IMR-90 (cell line): ENCODE measurements around the gene C9orf50. TPM values are rescaled to one million over a fixed set of nuclear protein-coding genes. Genes with fewer than 3 reads are reported as not detected.

Experiments used
- ATAC-seq: fragments of 200-7000 bp; cut with Tn5 transposase; 2 replicates; pipeline ENCODE4 v1.9.1; 2020; ENCODE audit warnings: low read depth, mild to moderate bottlenecking, moderate library complexity
- BruUV-seq: library from RNA; stranded (reverse); fragments of 400-500 nt; replicated peaks from 2 replicates; lab custom pipeline; 2021; lab: Mats Ljungman, UMichigan
- CTCF ChIA-PET: fragments of 300-600 bp; formaldehyde crosslinking; extraction: SDS; loops from one replicate; lab custom pipeline; 2021; ENCODE audit warnings: antibody characterized with exemption; lab: Yijun Ruan, JAX
- POLR2A ChIA-PET: fragments of 300-600 bp; sonication (Branson Sonifier 250); formaldehyde crosslinking; loops from one replicate; lab custom pipeline; 2022; ENCODE audit warnings: antibody characterized with exemption; ENCODE audit not compliant: unreplicated experiment; lab: Charles Lee
- DNase-seq: peaks from one replicate; pipeline ENCODE4 v3.0.0; 2013
- H2AFZ ChIP-seq: replicated peaks from 2 replicates; pipeline ENCODE3; 2013; ENCODE audit warnings: low read length, mild to moderate bottlenecking; ENCODE audit not compliant: poor library complexity
- H2AK5ac ChIP-seq: 2 replicates; pipeline ENCODE4 v1.6.1; 2013; ENCODE audit warnings: low read depth, low read length, inconsistent platforms
- H2AK9ac ChIP-seq: replicated peaks from 2 replicates; pipeline ENCODE3; 2013; ENCODE audit warnings: mild to moderate bottlenecking, low read depth, low read length, moderate library complexity; ENCODE audit not compliant: poor library complexity
- H2BK120ac ChIP-seq: 2 replicates; pipeline ENCODE4 v1.6.1; 2013; ENCODE audit warnings: low read depth, low read length, inconsistent platforms
- H2BK15ac ChIP-seq: 3 replicates; pipeline ENCODE4 v1.6.1; 2013; ENCODE audit warnings: low read depth, low read length, inconsistent platforms
- H2BK20ac ChIP-seq: 2 replicates; pipeline ENCODE4 v1.6.1; 2013; ENCODE audit warnings: low read depth, mild to moderate bottlenecking, inconsistent platforms, low read length, moderate library complexity
- H2BK5ac ChIP-seq: 2 replicates; pipeline ENCODE4 v1.6.1; 2013; ENCODE audit warnings: mild to moderate bottlenecking, low read depth, low read length, inconsistent platforms; ENCODE audit not compliant: poor library complexity, severe bottlenecking
- H3K14ac ChIP-seq: replicated peaks from 2 replicates; pipeline ENCODE4 v1.6.1; 2013; ENCODE audit warnings: low read depth, low read length, inconsistent platforms
- H3K18ac ChIP-seq: 2 replicates; pipeline ENCODE4 v1.6.1; 2013; ENCODE audit warnings: low read depth, low read length, control low read depth
- H3K23ac ChIP-seq: 2 replicates; pipeline ENCODE4 v1.6.1; 2013; ENCODE audit warnings: low read depth, low read length, inconsistent platforms
- H3K27ac ChIP-seq: 2 replicates; pipeline ENCODE4 v1.5.1; 2013; ENCODE audit warnings: mild to moderate bottlenecking, control low read depth, low read length; ENCODE audit not compliant: insufficient read depth
- H3K27me3 ChIP-seq: 2 replicates; pipeline ENCODE4 v1.6.1; 2013; ENCODE audit warnings: low read length; ENCODE audit not compliant: control insufficient read depth, insufficient read depth
- H3K36me3 ChIP-seq: 2 replicates; pipeline ENCODE4 v1.6.1; 2013; ENCODE audit warnings: low read length, mixed read lengths; ENCODE audit not compliant: control insufficient read depth, insufficient read depth
- H3K4ac ChIP-seq: 2 replicates; pipeline ENCODE4 v1.6.1; 2013; ENCODE audit warnings: low read depth, low read length, inconsistent platforms
- H3K4me1 ChIP-seq: 2 replicates; pipeline ENCODE4 v1.6.1; 2013; ENCODE audit warnings: low read length, mixed read lengths; ENCODE audit not compliant: control insufficient read depth, insufficient read depth
- H3K4me2 ChIP-seq: 2 replicates; pipeline ENCODE4 v1.6.1; 2013; ENCODE audit warnings: low read depth, mild to moderate bottlenecking, control low read depth, low read length, moderate library complexity
- H3K4me3 ChIP-seq: 2 replicates; pipeline ENCODE4 v1.5.1; 2013; ENCODE audit warnings: low read depth, mild to moderate bottlenecking, control low read depth, low read length, moderate library complexity; ENCODE audit not compliant: insufficient read depth
- H3K56ac ChIP-seq: 2 replicates; pipeline ENCODE4 v1.6.1; 2013; ENCODE audit warnings: low read length, inconsistent platforms; ENCODE audit not compliant: insufficient read depth; ENCODE audit errors: extremely low read depth
- H3K79me1 ChIP-seq, 2 experiments: 2 replicates each; pipeline ENCODE4 v1.6.1; 2013; ENCODE audit warnings: low read length in 2 of 2, inconsistent platforms in 1 of 2, low read depth in 1 of 2
- H3K9ac ChIP-seq: 2 replicates; pipeline ENCODE4 v1.6.1; 2013; ENCODE audit warnings: low read depth, low read length, control low read depth
- H3K9me1 ChIP-seq: 2 replicates; pipeline ENCODE4 v1.6.1; 2013; ENCODE audit warnings: low read length, inconsistent platforms; ENCODE audit not compliant: insufficient read depth
- H3K9me3 ChIP-seq: 2 replicates; pipeline ENCODE4 v1.6.1; 2013; ENCODE audit warnings: low read length; ENCODE audit not compliant: control insufficient read depth, insufficient read depth
- H4K20me1 ChIP-seq: 2 replicates; pipeline ENCODE4 v1.6.1; 2013; ENCODE audit warnings: low read length, inconsistent platforms; ENCODE audit not compliant: insufficient read depth
- H4K5ac ChIP-seq: 2 replicates; pipeline ENCODE4 v1.6.1; 2013; ENCODE audit warnings: mild to moderate bottlenecking, low read depth, low read length, control low read depth
- H4K8ac ChIP-seq, 2 experiments: 2 replicates each; pipeline ENCODE4 v1.6.1; 2013; ENCODE audit warnings: low read depth in 2 of 2, low read length in 2 of 2, control low read depth in 1 of 2, inconsistent platforms in 1 of 2
- H4K91ac ChIP-seq: 2 replicates; pipeline ENCODE4 v1.6.1; 2013; ENCODE audit warnings: low read depth, low read length, inconsistent platforms; ENCODE audit not compliant: insufficient read depth
- BHLHE40 ChIP-seq: fragments of 150-350 bp; IDR thresholded peaks from 2 replicates; pipeline ENCODE4 v1.6.1; 2016; ENCODE audit warnings: mild to moderate bottlenecking, low read depth, low read length
- CEBPB ChIP-seq: IDR thresholded peaks from 2 replicates; pipeline ENCODE4 v1.6.1; 2012; ENCODE audit warnings: low read depth, low read length, improper control_type of control experiment
- CHD1 ChIP-seq: IDR thresholded peaks from 2 replicates; pipeline ENCODE4 v1.6.1; 2012; ENCODE audit warnings: low read depth, low read length, improper control_type of control experiment
- FOS ChIP-seq: fragments of 150-350 bp; IDR thresholded peaks from 2 replicates; pipeline ENCODE4 v1.6.1; 2016; ENCODE audit warnings: low read depth, low read length
- NFE2L2 ChIP-seq: fragments of 150-350 bp; IDR thresholded peaks from 2 replicates; pipeline ENCODE4 v1.6.1; 2016; ENCODE audit warnings: low read depth, mild to moderate bottlenecking, low read length
- POLR2A ChIP-seq: IDR thresholded peaks from 2 replicates; pipeline ENCODE4 v1.6.1; 2012; ENCODE audit warnings: mild to moderate bottlenecking, low read depth, low read length
- RAD21 ChIP-seq: IDR thresholded peaks from 2 replicates; pipeline ENCODE4 v1.6.1; 2012; ENCODE audit warnings: low read length, improper control_type of control experiment
- WGBS, 2 experiments: methylation state at CpG; one replicate each; pipeline versions ENCODE4 v1.1.5 to v1.1.7; 2013; ENCODE audit warnings: missing lambda C conversion rate in 2 of 2; ENCODE audit not compliant: insufficient read length in 1 of 2; ENCODE audit errors: extremely low coverage in 2 of 2; 5-methylcytosine and 5-hydroxymethylcytosine counted together
- dilution Hi-C: fragments of 300-500 bp; cut with HindIII; formaldehyde crosslinking; loops from one replicate; pipeline ENCODE4 v1.14.3; 2018; ENCODE audit warnings: low sequenced_read_pairs; ENCODE audit not compliant: unreplicated experiment
- in situ Hi-C: fragments of 300-500 bp; cut with MboI; formaldehyde crosslinking; loops from 3 replicates; pipeline ENCODE4 v1.14.3; 2019; ENCODE audit warnings: low sequenced_read_pairs, inconsistent platforms, mixed read lengths
- intact Hi-C: fragments of 100-400 bp; cut with micrococcal nuclease; formaldehyde crosslinking; loops from 2 replicates; pipeline ENCODE4 v1.10.0; 2022
- polyA plus RNA-seq, 3 experiments: library from polyadenylated mRNA; depleted of rRNA; stranded (reverse); fragments of >200 nt; gene quantifications; 2 replicates each; pipeline ENCODE4 v1.2.3, GENCODE V29; 2012; ENCODE audit warnings: low replicate concordance in 1 of 3
- total RNA-seq: library from RNA; depleted of rRNA; stranded (reverse); fragments of >200 nt; gene quantifications from 2 replicates; pipeline ENCODE4 v1.2.3, GENCODE V29; 2012
- TF ChIP-seq, protein P1 (sequence below): conservative IDR thresholded peaks from 2 replicates; pipeline ENCODE4 v1.5.1; 2012; ENCODE audit warnings: mild to moderate bottlenecking, low read depth, low read length, improper control_type of control experiment

Gene C9orf50
- total and polyA plus RNA-seq, 2 of the 4 experiments (the other 2 are of a cell fraction) = 0.09 TPM; not detected in 1

DNA sequence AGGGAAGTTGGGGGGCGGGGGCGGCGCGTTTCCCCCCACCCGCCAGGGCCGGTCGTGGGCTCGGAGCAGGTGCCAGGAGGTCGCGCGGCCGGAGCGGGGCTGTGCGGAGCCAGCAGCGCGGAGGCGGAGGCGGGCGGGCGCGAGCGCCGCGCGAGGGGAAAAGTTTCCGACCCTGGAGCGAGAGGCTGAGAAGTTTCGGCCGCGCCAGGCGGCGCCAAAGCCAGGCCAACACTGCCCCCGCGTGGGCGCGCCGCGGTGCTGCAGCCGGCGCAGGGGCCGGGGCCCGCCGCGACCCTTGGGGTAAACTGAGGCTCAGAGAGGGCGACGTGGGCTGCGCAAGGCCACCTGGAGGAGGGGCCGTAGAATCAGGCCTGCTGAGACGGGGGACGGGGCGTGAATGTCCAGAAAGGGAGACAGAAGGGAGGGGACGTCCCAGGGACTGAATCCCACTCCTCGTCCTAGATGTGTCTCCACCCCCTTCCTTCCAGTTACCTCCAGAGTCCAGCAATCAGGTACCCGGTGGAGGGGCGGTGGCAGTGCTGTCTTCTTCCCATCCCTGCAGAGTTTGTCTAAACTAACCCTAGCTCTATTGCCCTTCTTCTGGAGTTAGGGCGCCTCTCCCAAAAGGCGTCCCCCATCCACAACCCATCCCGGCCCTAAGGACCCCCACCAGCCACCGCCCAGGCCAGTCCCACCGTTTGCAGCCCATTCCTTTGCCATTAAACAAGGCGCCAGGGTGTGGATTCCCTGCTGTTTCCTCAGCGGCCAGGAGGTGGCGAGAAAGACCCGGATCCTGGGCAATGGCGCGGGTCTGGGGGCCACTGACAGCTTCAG lies 10.2 kb downstream of the C9orf50 start (continued):
- TF ChIP-seq RAD21 (peak; percentile 99), NFE2L2 (no peak), POLR2A (peak; percentile 40; the same call in 1 of the 2 replicates), CHD1 (peak; percentile 73; the same call in 1 of the 2 replicates)

DNA sequence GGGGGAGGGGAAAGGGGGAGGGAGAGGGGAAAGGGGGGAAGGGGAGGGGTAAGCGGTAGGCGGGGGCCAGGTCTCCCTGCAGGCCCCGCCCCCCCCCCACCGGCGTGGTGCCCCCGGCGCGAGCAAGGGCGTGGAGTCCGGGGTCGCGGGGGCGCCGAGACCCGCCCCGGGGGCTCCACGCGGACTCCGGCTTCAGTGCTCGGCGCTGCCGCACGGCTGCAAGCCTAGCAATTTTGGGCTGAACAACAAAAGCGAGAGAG lies 10.8 kb downstream of the C9orf50 start:
- Histone ChIP-seq H3K4me2 (peak overlapping the region; percentile 83), H2AK9ac (peak overlapping the region; percentile 99), H3K36me3 (no peaks in the 10 kb centered on the region), H2BK15ac (peak overlapping the region; percentile 99; the same call in 1 of the 3 replicates), H3K27ac (peak overlapping the region; percentile 82), H3K79me1 (peaks cover 0 to 9% of the 10 kb centered on the region in 2 experiments; a peak in 2 of 4 replicates), H3K9me1 (no peaks in the 10 kb centered on the region), H3K4me3 (peak overlapping the region; percentile 70), H3K9me3 (no peaks in the 10 kb centered on the region), H3K9ac (peak overlapping the region; percentile 81), H2BK120ac (peak overlapping the region; percentile 88), H4K91ac (peak overlapping the region; percentile 81; the same call in 1 of the 2 replicates), H2BK20ac (no peak overlapping the region), H3K4me1 (peaks cover 16% of the 10 kb centered on the region), H3K18ac (0 out of 2 replicates have a peak overlapping the region, but pooled peaks have one; percentile 6), H3K14ac (peak overlapping the region; percentile 59), H3K27me3 (no peaks in the 10 kb centered on the region), H2AK5ac (peak overlapping the region; percentile 62; the same call in 1 of the 2 replicates), H4K20me1 (no peaks in the 10 kb centered on the region), H3K56ac (0 out of 2 replicates have a peak overlapping the region, but pooled peaks have one; percentile 21), H3K23ac (no peak overlapping the region), H3K4ac (peak overlapping the region; percentile 82), H4K5ac (peak overlapping the region; percentile 52; the same call in 1 of the 2 replicates), H2BK5ac (peak overlapping the region; percentile 85), H4K8ac (peak overlapping the region; percentile 59 to 100; a peak in 2 of 4 replicates), H2AFZ (peak overlapping the region; percentile 97)
- intact Hi-C loops = loop anchor here (1.0 to 5.0 kb wide), 4 partner anchors 121 to 603 kb away; no protein-coding TSS in a partner anchor
- BruUV-seq = no TSS peak
- ATAC-seq = no peak; the same call in 1 of the 2 replicates
- ChIA-PET CTCF (no interaction called here), POLR2A (no interaction called here)
- in situ Hi-C loops = no loop called here
- WGBS, 2 experiments = no CpG with 5 or more reads among the region's 24 CpGs
- dilution Hi-C loops = no loop called here
- DNase-seq = no peak
- TF ChIP-seq, protein P1, sequence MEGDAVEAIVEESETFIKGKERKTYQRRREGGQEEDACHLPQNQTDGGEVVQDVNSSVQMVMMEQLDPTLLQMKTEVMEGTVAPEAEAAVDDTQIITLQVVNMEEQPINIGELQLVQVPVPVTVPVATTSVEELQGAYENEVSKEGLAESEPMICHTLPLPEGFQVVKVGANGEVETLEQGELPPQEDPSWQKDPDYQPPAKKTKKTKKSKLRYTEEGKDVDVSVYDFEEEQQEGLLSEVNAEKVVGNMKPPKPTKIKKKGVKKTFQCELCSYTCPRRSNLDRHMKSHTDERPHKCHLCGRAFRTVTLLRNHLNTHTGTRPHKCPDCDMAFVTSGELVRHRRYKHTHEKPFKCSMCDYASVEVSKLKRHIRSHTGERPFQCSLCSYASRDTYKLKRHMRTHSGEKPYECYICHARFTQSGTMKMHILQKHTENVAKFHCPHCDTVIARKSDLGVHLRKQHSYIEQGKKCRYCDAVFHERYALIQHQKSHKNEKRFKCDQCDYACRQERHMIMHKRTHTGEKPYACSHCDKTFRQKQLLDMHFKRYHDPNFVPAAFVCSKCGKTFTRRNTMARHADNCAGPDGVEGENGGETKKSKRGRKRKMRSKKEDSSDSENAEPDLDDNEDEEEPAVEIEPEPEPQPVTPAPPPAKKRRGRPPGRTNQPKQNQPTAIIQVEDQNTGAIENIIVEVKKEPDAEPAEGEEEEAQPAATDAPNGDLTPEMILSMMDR = no peak
- TF ChIP-seq BHLHE40 (no peak), FOS (no peak), CEBPB (no peak)
